Motor neuron (in vitro differentiated cells): ENCODE measurements around the gene ATP1B4. TPM values are rescaled to one million over a fixed set of nuclear protein-coding genes. Genes with fewer than 3 reads are reported as not detected.
"Not testable (repeated sequence)": the region's sequence is repeated elsewhere in the genome, so short reads cannot be mapped to it uniquely, and the experiment has no call there.

Source experiments
- ATAC-seq, 8 experiments: fragments of 200-7000 bp; cut with Tn5 transposase; replicated peaks in 6 of 8; 2 replicates each; pipeline ENCODE4 v1.8.0; 2021; ENCODE audit warnings: mild to moderate bottlenecking in 8 of 8, moderate library complexity in 8 of 8
- H3K27ac ChIP-seq, 2 donors: fragments of 250-450 bp; sonication (Bioruptor Pico); 2 replicates each; pipeline ENCODE4 v1.9.0; 2021; ENCODE audit warnings: antibody characterized with exemption in 2 of 2, mild to moderate bottlenecking in 2 of 2, moderate library complexity in 1 of 2
- H3K4me1 ChIP-seq, 2 donors: fragments of 250-450 bp; sonication (Bioruptor Pico); replicated peaks in 1 of 2; 2 replicates each; pipeline ENCODE4 v1.6.1; 2021; ENCODE audit warnings: antibody characterized with exemption in 2 of 2, mild to moderate bottlenecking in 2 of 2, moderate library complexity in 1 of 2
- H3K4me3 ChIP-seq, 5 donors: fragments of 250-450 bp; sonication (Bioruptor Pico); 2 replicates each; pipeline ENCODE4 v1.9.0; 2021; ENCODE audit warnings: antibody characterized with exemption in 5 of 5, mild to moderate bottlenecking in 5 of 5, moderate library complexity in 4 of 5
- WGBS, 10 experiments: fragments of 450-650 bp; shearing (Covaris generic); methylation state at CpG; one replicate each; pipeline ENCODE4 v1.0.0; 2022; 5-methylcytosine and 5-hydroxymethylcytosine counted together
- in situ Hi-C, 9 experiments: fragments of 400-800 bp; cut with MboI; loops; one replicate each; pipeline ENCODE4 v1.15.0; 2021; ENCODE audit warnings: low sequenced_read_pairs in 9 of 9, low pct_unique_long_range_greater_than_20kb in 2 of 9; ENCODE audit not compliant: unreplicated experiment in 9 of 9
- total RNA-seq, 8 experiments: library from RNA; unstranded; fragments of 300-600 nt; gene quantifications; 2 replicates each; pipeline versions ENCODE4 v1.2.3 to v1.2.4, GENCODE V29; 2022

ATP1B4 gene
- total RNA-seq: under 1 TPM in 4 of 8 experiments, not detected in 4; 0.08 to 0.14 (median 0.10) TPM

DNA sequence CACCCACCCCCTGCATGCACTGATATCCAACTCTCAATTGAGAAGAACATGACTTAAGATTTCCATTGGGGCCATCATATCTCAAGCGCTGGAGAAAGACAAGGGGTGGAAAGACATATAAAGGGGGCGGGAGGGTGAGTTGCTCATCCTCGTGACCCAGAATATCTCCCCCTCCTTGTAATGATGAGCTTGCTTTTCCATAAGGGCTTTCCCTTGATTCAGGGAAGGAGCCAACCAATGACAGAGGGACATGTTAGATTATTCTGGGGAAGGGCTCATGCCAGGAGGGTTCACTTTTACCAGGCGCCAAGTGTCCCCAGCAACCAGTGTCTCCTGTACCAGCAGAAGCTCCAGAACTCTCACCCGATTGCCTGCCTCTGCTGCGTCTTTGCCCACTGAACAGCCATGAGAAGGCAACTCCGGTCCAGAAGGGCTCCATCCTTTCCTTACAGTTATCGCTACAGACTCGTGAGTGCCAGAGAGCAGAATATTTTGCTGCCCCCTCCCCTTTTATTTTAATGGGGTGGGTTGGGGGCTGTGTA is at the start of gene ATP1B4:
Gene ATP1B4, plus strand, starts transcription at position 326 of the 542 bp plus-strand sequence. Its CDS starts 80 bp downstream, at position 406.
- peaks cover 43 to 57% of the 10 kb centered on the region in 2 donors for H3K4me1 ChIP-seq
- in situ Hi-C loops: no loop called here
- H3K4me3 ChIP-seq: no peak within 1 kb of the TSS
- no peak within 1 kb of the TSS for H3K27ac ChIP-seq
- 49 to 100% methylated on average over 4 of the region's 9 CpGs; no CpG with 5 or more reads in 8 of the 10 experiments for WGBS, 10 experiments
- no peak for ATAC-seq

DNA sequence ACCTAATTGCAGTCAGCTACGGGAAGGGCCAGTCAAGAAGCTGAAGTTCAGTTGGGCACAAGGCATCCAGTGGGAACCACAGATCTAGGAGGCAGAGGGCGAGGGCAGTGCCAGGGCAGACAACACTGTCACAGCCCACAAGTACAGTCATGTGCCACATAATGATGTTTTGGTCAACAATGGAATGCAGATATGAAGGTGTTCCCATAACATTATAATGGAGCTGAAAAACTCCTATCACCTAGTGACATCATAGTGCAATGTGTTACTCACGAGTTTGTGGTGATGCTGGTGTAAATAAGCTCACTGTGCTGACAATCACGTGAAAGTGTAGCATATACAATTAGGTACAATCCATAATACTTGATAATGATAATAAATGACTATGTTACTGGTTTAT is 46.1 kb upstream of the ATP1B4 start:
- 0 to 40% (median 21%) methylated on average over 1 to 2 of the region's 4 CpGs; no CpG with 5 or more reads in 7 of the 10 experiments for WGBS, 10 experiments

DNA sequence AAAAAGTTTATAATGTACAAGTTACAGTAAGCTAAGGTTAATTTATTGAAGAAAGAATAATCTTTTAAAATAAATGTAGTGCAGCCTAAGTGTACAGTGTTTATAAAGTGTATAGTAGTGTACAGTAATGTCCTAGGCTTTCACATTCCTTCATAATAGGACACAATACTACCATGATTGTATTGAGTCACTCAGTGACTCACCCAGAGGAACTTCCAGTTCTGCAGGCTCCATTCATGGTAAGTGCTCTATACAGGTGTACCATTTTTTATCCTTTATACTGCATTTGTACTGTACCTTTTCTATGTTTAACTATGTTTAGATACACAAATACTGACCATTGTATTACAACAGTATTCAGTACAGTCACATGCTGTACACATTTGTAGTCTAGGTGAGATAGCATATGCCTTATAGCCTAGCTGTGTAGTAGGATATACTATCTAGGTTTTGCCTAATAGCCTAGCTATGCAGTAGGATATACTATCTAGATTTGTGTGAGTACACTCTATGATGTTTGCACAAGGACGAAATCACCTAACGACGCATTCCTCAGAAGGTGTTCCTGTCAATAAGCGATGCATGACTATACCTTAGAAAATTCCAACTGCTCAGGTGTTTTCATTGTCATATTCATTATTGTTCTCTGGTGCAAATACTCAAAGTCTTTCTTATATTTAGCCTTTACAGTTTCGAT is 45.2 kb upstream of the ATP1B4 start:
- Histone ChIP-seq H3K4me1 (peaks cover 4 to 22% of the 10 kb centered on the region in 2 donors), H3K27ac (no peak overlapping the region), H3K4me3 (no peak overlapping the region)
- WGBS, 10 experiments: 17 to 80% (median 61%) methylated on average over 1 to 5 of the region's 5 CpGs; no CpG with 5 or more reads in 5 of the 10 experiments
- in situ Hi-C loops: loop anchor here in 2 of 9 experiments (25.0 kb wide), 1 partner anchor 146 kb away; the partner anchor contains the start of gene LAMP2 (in 2 of the 2)
- peak in 2 of 8 experiments; percentile 46 to 51 for ATAC-seq

More for the DNA sequence above, 46.1 kb upstream of the ATP1B4 start:
- Histone ChIP-seq H3K4me3 (no peak overlapping the region), H3K27ac (no peak overlapping the region), H3K4me1 (peaks cover 0 to 16% of the 10 kb centered on the region in 2 donors)
- ATAC-seq: no peak
- in situ Hi-C loops: loop anchor here in 2 of 9 experiments (25.0 kb wide), 1 partner anchor 147 kb away; the partner anchor contains the start of gene LAMP2 (in 2 of the 2)

DNA sequence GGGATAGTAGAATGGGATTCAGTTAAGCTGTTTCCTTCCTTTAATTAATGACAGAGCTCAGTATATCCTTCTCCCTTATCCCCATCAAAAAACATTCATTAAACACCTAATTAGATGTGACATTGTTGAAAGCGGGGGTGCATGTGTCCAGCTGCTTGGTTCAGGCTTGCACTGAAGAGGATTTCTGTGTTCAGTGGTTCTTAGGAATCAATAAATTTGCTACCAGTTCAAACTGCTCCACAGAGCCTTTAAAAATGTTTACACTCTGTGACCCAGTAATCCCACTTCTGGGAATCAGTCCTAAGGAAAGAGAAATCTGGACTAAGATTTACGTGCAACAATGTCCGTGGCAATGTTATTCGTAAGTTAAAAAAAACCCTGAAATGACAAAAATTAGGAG is 43.5 kb upstream of the ATP1B4 start:
- Histone ChIP-seq H3K4me1 (peaks cover 7 to 29% of the 10 kb centered on the region in 2 donors), H3K27ac (no peak overlapping the region), H3K4me3 (no peak overlapping the region)
- in situ Hi-C loops: loop anchor here in 2 of 9 experiments (25.0 kb wide), 1 partner anchor 144 kb away; the partner anchor contains the start of gene LAMP2 (in 2 of the 2)
- 0 to 52% (median 25%) methylated on average over 1 to 4 of the region's 4 CpGs; no CpG with 5 or more reads in 4 of the 10 experiments for WGBS, 10 experiments
- ATAC-seq: peak in 3 of 8 experiments; percentile 42 to 58 (median 56)

DNA sequence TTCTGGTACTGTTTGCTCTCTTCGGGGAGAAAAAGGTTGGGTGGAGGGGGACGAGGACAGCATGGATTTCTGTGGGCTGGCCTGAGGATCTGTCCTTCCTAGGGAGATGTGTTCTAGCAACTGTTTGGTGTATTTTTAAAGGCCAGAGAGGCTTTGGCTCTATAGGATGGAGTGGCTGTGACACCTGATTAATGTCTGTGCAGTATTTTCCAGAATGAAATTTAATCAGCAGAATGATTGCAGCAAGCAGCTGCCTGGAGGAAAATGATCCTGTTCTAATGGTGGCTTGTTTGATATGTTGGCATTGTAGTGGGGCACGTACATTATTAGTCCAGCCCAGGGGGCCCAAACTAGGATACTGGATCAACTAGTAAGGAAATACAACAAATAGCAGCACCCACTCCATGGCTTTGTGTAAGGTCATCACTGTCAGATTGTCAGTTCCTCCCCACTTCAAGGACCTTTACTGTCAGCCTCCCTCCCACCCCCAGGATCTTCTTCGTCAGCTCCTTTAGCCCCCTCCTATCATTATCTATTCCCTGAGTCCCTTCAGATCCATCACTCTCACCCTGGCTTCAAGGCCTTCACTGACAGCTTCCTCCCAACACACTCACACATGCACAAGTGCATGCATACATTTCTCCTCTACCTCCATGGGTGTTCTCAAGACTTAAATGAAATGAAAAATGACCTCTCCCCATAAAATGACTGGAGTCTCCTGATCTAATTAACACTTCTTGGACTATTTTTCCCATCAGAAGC is 40.2 kb upstream of the ATP1B4 start:
- peak in 5 of 8 experiments; percentile 33 to 74 (median 60) for ATAC-seq
- in situ Hi-C loops: loop anchor here in 2 of 9 experiments (25.0 kb wide), 1 partner anchor 141 kb away; the partner anchor contains the start of gene LAMP2 (in 2 of the 2)
- peaks cover 7 to 29% of the 10 kb centered on the region in 2 donors for H3K4me1 ChIP-seq
- WGBS, 10 experiments: 40% methylated on average over 1 of the region's 4 CpGs; no CpG with 5 or more reads in 9 of the 10 experiments
- no peak overlapping the region for H3K4me3 ChIP-seq
- peak overlapping the region; percentile 44 to 54 for H3K27ac ChIP-seq

DNA sequence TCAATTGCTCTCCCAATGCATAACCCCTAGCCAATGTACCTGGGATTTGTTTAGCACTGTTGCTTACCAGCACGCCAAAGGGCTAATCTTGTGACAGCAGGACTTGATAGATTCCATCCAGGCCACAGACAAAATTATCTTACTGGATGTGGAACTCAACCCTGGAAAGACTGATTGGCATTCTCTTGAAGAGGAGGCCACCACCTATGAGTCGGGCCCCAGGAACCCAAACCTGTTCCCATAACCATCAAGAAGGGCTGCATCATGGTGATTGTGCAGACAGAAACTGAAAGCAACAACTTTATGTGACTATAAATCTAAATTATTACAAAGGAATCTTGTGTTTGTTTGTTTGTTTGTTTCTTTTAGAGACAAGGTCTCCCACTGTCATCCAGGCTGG is 30.8 kb upstream of the ATP1B4 start:
- no peak for ATAC-seq
- no peak overlapping the region for H3K27ac ChIP-seq
- no peaks in the 10 kb centered on the region for H3K4me1 ChIP-seq
- in situ Hi-C loops: no loop called here
- H3K4me3 ChIP-seq: no peak overlapping the region
- WGBS, 10 experiments: 33 to 88% (median 55%) methylated on average over 1 to 2 of the region's 2 CpGs; no CpG with 5 or more reads in 7 of the 10 experiments

DNA sequence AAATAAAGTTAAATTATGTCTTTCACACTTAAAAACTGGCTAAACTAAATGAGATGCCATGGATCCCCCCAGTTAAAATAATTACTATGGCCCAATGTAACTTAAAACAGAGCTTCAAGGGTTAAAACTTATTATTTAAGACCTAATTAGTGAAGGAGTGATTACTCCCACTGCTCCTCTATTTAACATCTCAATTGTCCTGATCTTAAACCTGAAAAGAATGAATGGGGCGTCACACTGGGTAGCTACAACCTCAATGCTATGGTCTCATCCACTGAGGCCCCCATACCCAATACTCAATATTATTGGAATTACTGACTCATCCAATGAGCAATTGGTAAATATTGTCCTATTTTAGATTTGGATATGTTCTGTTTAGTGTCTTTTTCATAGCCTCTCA is 29.5 kb upstream of the ATP1B4 start:
- no peak for ATAC-seq

DNA sequence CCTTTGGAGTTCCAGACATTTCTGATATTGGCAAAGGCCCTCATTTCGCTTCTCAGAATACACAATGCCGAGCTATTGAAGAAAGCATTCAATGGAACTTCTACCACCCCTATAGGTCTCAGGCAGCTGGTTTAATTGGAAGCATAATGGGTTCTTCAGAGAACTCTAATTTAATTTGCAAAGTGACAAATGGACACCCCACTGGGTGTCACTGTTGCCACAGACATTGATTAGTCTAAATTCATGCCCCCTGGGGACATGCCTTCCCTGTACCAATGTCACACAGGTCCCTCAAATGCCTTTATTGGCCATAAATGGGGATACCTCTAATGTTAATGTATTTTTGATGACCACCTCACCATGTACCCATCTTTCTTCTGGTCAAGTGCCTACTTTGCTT is 27.7 kb upstream of the ATP1B4 start:
- in situ Hi-C loops: no loop called here
- WGBS, 10 experiments: 0 to 61% (median 20%) methylated on average over 1 to 2 of the region's 2 CpGs; no CpG with 5 or more reads in 7 of the 10 experiments
- H3K4me3 ChIP-seq: no peak overlapping the region
- no peak for ATAC-seq
- no peaks in the 10 kb centered on the region for H3K4me1 ChIP-seq
- no peak overlapping the region for H3K27ac ChIP-seq

More for the DNA sequence above, 29.5 kb upstream of the ATP1B4 start:
- in situ Hi-C loops: no loop called here
- no peak overlapping the region for H3K27ac ChIP-seq
- WGBS, 10 experiments: 29 to 83% (median 40%) methylated on average over 1 of the region's 1 CpG; no CpG with 5 or more reads in 7 of the 10 experiments
- H3K4me3 ChIP-seq: no peak overlapping the region
- no peaks in the 10 kb centered on the region for H3K4me1 ChIP-seq

DNA sequence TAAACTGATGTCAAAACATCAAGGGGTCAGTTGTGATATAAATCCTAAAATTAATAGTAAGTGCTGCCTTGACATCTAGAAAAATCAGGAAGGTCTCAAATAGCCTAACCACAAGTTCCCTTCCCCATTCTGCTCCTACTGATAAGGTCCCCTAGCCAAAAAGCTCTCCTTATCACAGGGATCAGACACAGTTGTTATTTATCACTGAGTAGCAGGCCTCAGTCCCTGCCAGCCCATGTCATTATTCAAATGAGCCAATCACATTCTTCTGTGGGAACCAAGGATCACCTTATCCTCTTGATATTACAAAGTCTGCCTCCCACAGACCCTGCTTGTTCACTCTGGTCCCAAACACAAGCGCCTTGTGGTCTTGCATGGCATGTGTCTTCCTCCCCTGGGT is 27.3 kb upstream of the ATP1B4 start:
- Histone ChIP-seq H3K27ac (no peak overlapping the region), H3K4me1 (no peaks in the 10 kb centered on the region), H3K4me3 (no peak overlapping the region)
- in situ Hi-C loops: no loop called here
- ATAC-seq: no peak
- 70% methylated on average over 1 of the region's 1 CpG; no CpG with 5 or more reads in 9 of the 10 experiments for WGBS, 10 experiments

DNA sequence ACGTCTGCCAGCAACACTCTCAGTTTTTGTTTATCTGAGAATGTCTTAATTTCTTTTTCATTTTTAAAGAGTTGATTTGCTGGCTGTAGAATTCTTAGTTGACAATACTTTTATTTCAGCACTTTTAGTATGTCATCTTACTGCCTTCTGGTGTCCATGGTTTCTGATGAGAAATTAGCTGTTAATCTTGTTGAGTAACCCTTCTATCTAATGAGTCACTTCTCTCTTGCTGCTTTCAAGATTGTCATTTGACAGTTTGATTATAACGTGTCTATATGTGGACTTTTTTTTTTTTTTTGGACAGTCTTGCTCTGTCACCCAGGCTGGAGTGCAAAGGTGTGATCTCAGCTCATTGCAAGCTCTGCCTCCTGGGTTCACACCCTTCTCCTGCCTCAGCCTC is 26.6 kb upstream of the ATP1B4 start:
- WGBS, 10 experiments: 14 to 80% methylated on average over 1 of the region's 2 CpGs; no CpG with 5 or more reads in 8 of the 10 experiments
- Histone ChIP-seq H3K4me1 (no peaks in the 10 kb centered on the region), H3K27ac (no peak overlapping the region), H3K4me3 (no peak overlapping the region)
- in situ Hi-C loops: no loop called here
- no peak for ATAC-seq

DNA sequence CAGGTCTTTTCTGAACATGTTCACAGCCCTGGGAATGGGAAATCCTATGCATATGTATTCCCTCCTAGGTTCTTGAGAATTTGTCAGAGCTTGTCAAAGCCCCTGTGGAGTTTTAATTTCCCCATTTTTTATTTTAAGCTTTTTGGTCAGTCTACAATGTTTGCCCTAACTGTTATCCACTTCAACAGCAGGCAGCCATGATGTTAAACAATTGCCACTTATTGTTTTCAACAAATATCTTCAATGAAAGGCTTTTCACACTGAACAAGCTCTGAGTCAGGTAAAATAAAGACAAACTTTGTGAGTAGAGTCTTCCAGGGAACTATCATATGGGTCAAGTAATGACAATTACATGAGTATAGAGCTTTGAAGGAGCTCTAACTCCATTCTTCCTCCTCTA is 25.0 kb upstream of the ATP1B4 start:
- Histone ChIP-seq H3K4me3 (no peak overlapping the region), H3K27ac (no peak overlapping the region), H3K4me1 (no peaks in the 10 kb centered on the region)
- in situ Hi-C loops: no loop called here
- ATAC-seq: no peak

DNA sequence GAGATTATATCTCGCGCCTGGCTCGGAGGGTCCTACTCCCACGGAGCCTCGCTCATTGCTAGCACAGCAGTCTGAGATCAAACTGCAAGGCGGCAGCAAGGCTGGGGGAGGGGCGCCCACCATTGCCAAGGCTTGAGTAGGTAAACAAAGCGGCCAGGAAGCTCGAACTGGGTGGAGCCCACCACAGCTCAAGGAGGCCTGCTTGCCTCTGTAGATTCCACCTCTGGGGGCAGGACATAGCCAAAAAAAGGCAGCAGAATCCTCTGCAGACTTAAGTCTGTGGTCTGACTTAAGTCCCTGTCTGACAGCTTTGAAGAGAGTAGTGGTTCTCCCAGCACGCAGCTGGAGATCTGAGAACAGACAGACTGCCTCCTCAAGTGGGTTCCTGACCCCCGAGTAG is 17.3 kb upstream of the ATP1B4 start:
- in situ Hi-C loops, ATAC-seq, H3K27ac ChIP-seq, H3K4me3 ChIP-seq, H3K4me1 ChIP-seq: not testable (repeated sequence)
- WGBS, 10 experiments: 5% methylated on average over 4 of the region's 11 CpGs; no CpG with 5 or more reads in 9 of the 10 experiments
